Endothelial cell of umbilical vein (primary cell): ENCODE measurements around the gene CH25H. TPM values are rescaled to one million over a fixed set of nuclear protein-coding genes. Genes with fewer than 3 reads are reported as not detected.

ENCODE experiments used
- BruUV-seq: library from RNA; stranded (reverse); fragments of 400-500 nt; replicated peaks from 2 replicates; lab custom pipeline; 2021; lab: Mats Ljungman, UMichigan
- CTCF ChIA-PET: fragments of 300-600, 350-600 bp; sonication (Branson Sonifier 250); formaldehyde crosslinking; loops from one replicate; lab custom pipeline; 2021; ENCODE audit warnings: antibody characterized with exemption, inconsistent platforms; lab: Charles Lee
- POLR2A ChIA-PET: fragments of 300-600, 350-600 bp; sonication (Branson Sonifier 250); formaldehyde crosslinking; loops from one replicate; lab custom pipeline; 2021; ENCODE audit warnings: antibody characterized with exemption, inconsistent platforms; lab: Charles Lee
- DNase-seq: peaks from one replicate; pipeline ENCODE4 v3.0.0-alpha.2; 2011; ENCODE audit warnings: low read depth, low spot score
- FAIRE-seq: peaks from 2 replicates; lab custom pipeline; 2011; peaks lifted over from hg19 to GRCh38; lab: Jason Lieb, UNC
- H2AFZ ChIP-seq: 2 replicates; pipeline ENCODE4 v1.6.0; 2012; ENCODE audit warnings: low read depth, low read length, control low read depth, inconsistent platforms
- H3K27ac ChIP-seq: 2 replicates; pipeline ENCODE4 v1.5.1; 2011; ENCODE audit warnings: low read depth, mild to moderate bottlenecking, control low read depth, low read length, moderate library complexity; ENCODE audit not compliant: insufficient read depth
- H3K27me3 ChIP-seq, 2 experiments: 2 replicates each; pipeline versions ENCODE4 v1.6.0 to v1.6.1; 2011; ENCODE audit warnings: low read length in 2 of 2, mixed read lengths in 1 of 2; ENCODE audit not compliant: control insufficient read depth in 2 of 2, insufficient read depth in 2 of 2
- H3K36me3 ChIP-seq, 2 experiments: 2 replicates in 1 of 2; 3 replicates in 1 of 2; pipeline ENCODE4 v1.5.1; 2011; ENCODE audit warnings: low read length in 2 of 2, mild to moderate bottlenecking in 1 of 2, moderate library complexity in 1 of 2; ENCODE audit not compliant: control insufficient read depth in 2 of 2, insufficient read depth in 2 of 2; ENCODE audit errors: extremely low read depth in 1 of 2
- H3K4me1 ChIP-seq: 3 replicates; pipeline ENCODE4 v1.5.1; 2011; ENCODE audit warnings: mild to moderate bottlenecking, low read length; ENCODE audit not compliant: control insufficient read depth, insufficient read depth; ENCODE audit errors: extremely low read depth
- H3K4me2 ChIP-seq: 2 replicates; pipeline ENCODE4 v1.6.1; 2011; ENCODE audit warnings: low read length, control low read depth, mixed read lengths; ENCODE audit not compliant: insufficient read depth
- H3K4me3 ChIP-seq, 3 experiments: fragments of 200-600 bp in 1 of 3; sonication (generic), shearing (Covaris generic) in 1 of 3; replicated peaks in 1 of 3; 2 replicates each; pipeline ENCODE4 v1.5.1; 2011 to 2016; ENCODE audit warnings: control low read depth in 3 of 3, low read length in 3 of 3, mild to moderate bottlenecking in 2 of 3, inconsistent platforms in 1 of 3, low read depth in 1 of 3, moderate library complexity in 1 of 3; ENCODE audit not compliant: insufficient read depth in 1 of 3
- H3K79me2 ChIP-seq: 2 replicates; pipeline ENCODE4 v1.6.0; 2012; ENCODE audit warnings: low read length, inconsistent platforms; ENCODE audit not compliant: control insufficient read depth, insufficient read depth
- H3K9ac ChIP-seq: replicated peaks from 2 replicates; pipeline ENCODE3; 2011; ENCODE audit warnings: low read length, control low read depth; ENCODE audit not compliant: insufficient read depth; ENCODE audit errors: extremely low read depth
- H3K9me1 ChIP-seq: replicated peaks from 3 replicates; pipeline ENCODE4 v1.6.0; 2011; ENCODE audit warnings: mild to moderate bottlenecking, low read length; ENCODE audit not compliant: control insufficient read depth, insufficient read depth; ENCODE audit errors: extremely low read depth
- H3K9me3 ChIP-seq: replicated peaks from 2 replicates; pipeline ENCODE4 v1.5.1; 2012; ENCODE audit warnings: low read length, inconsistent platforms; ENCODE audit not compliant: control insufficient read depth, insufficient read depth
- H4K20me1 ChIP-seq: replicated peaks from 2 replicates; pipeline ENCODE3; 2011; ENCODE audit warnings: mild to moderate bottlenecking, low read length; ENCODE audit not compliant: control insufficient read depth, insufficient read depth; ENCODE audit errors: extremely low read depth
- EZH2 ChIP-seq: IDR thresholded peaks from 2 replicates; pipeline ENCODE4 v1.6.1; 2012; ENCODE audit warnings: borderline replicate concordance, low read depth, mild to moderate bottlenecking, moderate library complexity, low read length, inconsistent platforms; ENCODE audit not compliant: severe bottlenecking
- FOS ChIP-seq: IDR thresholded peaks from 2 replicates; pipeline ENCODE4 v1.6.1; 2011; ENCODE audit warnings: mild to moderate bottlenecking, low read length, moderate library complexity, borderline replicate concordance; ENCODE audit not compliant: insufficient read depth
- GATA2 ChIP-seq: IDR thresholded peaks from 2 replicates; pipeline ENCODE4 v1.7.0; 2011; ENCODE audit warnings: low read depth, mild to moderate bottlenecking, moderate library complexity, mixed read lengths, low read length; ENCODE audit not compliant: insufficient read length, insufficient read depth
- JUN ChIP-seq: IDR thresholded peaks from 2 replicates; pipeline ENCODE4 v1.6.1; 2011; ENCODE audit warnings: borderline replicate concordance, low read depth; ENCODE audit not compliant: insufficient read length, insufficient read depth
- MYC ChIP-seq: IDR thresholded peaks from one replicate; pipeline ENCODE4 v1.6.1; 2011; ENCODE audit warnings: mild to moderate bottlenecking, low read depth, low read length
- POLR2A ChIP-seq: IDR thresholded peaks from 2 replicates; pipeline ENCODE4 v1.6.1; 2012; ENCODE audit warnings: low read depth, mild to moderate bottlenecking, control low read depth, low read length
- POLR2AphosphoS5 ChIP-seq: IDR thresholded peaks from 2 replicates; pipeline ENCODE4 v1.6.1; 2012; ENCODE audit warnings: low read depth, mild to moderate bottlenecking, control low read depth, low read length, moderate library complexity; ENCODE audit not compliant: insufficient read depth
- dilution Hi-C: fragments of 300-500 bp; cut with MboI; formaldehyde crosslinking; loops from one replicate; pipeline ENCODE4 v1.15.0; 2019; ENCODE audit warnings: low sequenced_read_pairs; ENCODE audit not compliant: extremely low pct_ligation_motif_present
- intact Hi-C: fragments of 100-400 bp; cut with micrococcal nuclease; formaldehyde crosslinking; loops from one replicate; pipeline ENCODE4 v1.10.0; 2022
- polyA plus RNA-seq, 4 experiments: library from polyadenylated mRNA; depleted of rRNA in 3 of 4; stranded (reverse) in 3 of 4; unstranded in 1 of 4; fragments of >200 nt; gene quantifications; 2 replicates each; pipeline versions ENCODE4 v1.2.1 to v1.2.3, GENCODE V29; 2011 to 2012; ENCODE audit warnings: missing spikeins in 1 of 4
- total RNA-seq: library from RNA; stranded (reverse); gene quantifications from 2 replicates; pipeline ENCODE4 v1.2.3, GENCODE V29; 2021
- TF ChIP-seq, protein P1 (sequence below), 2 donors: IDR thresholded peaks; 1 replicate in 1 of 2; 2 replicates in 1 of 2; pipeline ENCODE4 v1.5.1; 2011; ENCODE audit warnings: low read length in 2 of 2, mild to moderate bottlenecking in 2 of 2, moderate library complexity in 2 of 2, control low read depth in 1 of 2, inconsistent platforms in 1 of 2, low read depth in 1 of 2; ENCODE audit not compliant: insufficient read depth in 1 of 2; ENCODE audit errors: extremely low read depth in 1 of 2
- TF ChIP-seq, protein P2 (sequence below): IDR thresholded peaks from 2 replicates; pipeline ENCODE4 v1.6.1; 2011; ENCODE audit not compliant: insufficient read depth, insufficient read length

Gene CH25H
- total and polyA plus RNA-seq, 2 donors (not counting 3 experiments of a cell fraction or from before 2014, with no cell fraction given), result 0.30 TPM; not detected in 1

DNA sequence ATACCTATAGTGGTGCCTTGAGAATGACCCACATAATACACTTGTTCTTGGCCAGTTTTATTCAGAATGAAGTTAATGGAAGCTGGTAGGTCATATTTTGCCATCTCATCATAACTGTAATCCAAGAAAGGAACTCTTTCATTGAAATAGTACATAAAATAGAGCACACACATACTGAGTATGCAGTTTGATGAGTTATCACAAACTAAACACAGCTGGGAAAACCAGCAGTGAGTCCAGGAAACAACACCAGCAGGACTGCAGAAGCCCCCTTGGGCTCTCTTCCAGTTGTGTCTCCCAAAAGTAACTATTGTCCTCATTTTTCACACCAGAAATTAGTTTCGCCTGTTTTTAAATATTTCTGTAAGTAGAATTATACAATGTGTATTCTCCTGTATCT, 19.8 kb upstream of the CH25H start:
- FAIRE-seq (no peak), DNase-seq (peak; percentile 58)
- TF ChIP-seq, protein P1, sequence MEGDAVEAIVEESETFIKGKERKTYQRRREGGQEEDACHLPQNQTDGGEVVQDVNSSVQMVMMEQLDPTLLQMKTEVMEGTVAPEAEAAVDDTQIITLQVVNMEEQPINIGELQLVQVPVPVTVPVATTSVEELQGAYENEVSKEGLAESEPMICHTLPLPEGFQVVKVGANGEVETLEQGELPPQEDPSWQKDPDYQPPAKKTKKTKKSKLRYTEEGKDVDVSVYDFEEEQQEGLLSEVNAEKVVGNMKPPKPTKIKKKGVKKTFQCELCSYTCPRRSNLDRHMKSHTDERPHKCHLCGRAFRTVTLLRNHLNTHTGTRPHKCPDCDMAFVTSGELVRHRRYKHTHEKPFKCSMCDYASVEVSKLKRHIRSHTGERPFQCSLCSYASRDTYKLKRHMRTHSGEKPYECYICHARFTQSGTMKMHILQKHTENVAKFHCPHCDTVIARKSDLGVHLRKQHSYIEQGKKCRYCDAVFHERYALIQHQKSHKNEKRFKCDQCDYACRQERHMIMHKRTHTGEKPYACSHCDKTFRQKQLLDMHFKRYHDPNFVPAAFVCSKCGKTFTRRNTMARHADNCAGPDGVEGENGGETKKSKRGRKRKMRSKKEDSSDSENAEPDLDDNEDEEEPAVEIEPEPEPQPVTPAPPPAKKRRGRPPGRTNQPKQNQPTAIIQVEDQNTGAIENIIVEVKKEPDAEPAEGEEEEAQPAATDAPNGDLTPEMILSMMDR (IDR thresholded peaks at IDR 0.05; ENCODE audit: extremely low read depth in 1 of 2, insufficient read depth in 1 of 2, low read depth in 1 of 2, low read length in 2 of 2), result no peak
- TF ChIP-seq POLR2AphosphoS5 (no peak), FOS (no peak), EZH2 (no peak), POLR2A (no peak), MYC (no peak), JUN (no peak), GATA2 (no peak)
- TF ChIP-seq, protein P2, sequence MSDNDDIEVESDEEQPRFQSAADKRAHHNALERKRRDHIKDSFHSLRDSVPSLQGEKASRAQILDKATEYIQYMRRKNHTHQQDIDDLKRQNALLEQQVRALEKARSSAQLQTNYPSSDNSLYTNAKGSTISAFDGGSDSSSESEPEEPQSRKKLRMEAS, result no peak
- Histone ChIP-seq H2AFZ (no peak overlapping the region), H3K9me3 (no peaks in the 10 kb centered on the region), H3K79me2 (no peaks in the 10 kb centered on the region), H3K27me3 (no peaks in the 10 kb centered on the region), H3K36me3 (no peaks in the 10 kb centered on the region), H3K4me1 (peaks cover 10% of the 10 kb centered on the region), H4K20me1 (no peaks in the 10 kb centered on the region), H3K9me1 (no peaks in the 10 kb centered on the region), H3K27ac (no peak overlapping the region), H3K9ac (no peak overlapping the region), H3K4me2 (no peak overlapping the region), H3K4me3 (no peak overlapping the region)
- intact Hi-C loops (no loop called here), dilution Hi-C loops (no loop called here)
- BruUV-seq, result no TSS peak
- ChIA-PET CTCF (interaction anchor here (0.9 kb wide), 1 partner anchor 292 kb away, joined by 3 read pairs; no protein-coding TSS in a partner anchor), POLR2A (no interaction called here)
